Measurements from ENCODE around the gene PKNOX2. TPM values are rescaled to one million over a fixed set of nuclear protein-coding genes. Genes with fewer than 3 reads are reported as not detected.

Gene PKNOX2
- polyA plus RNA-seq, 2 of the 4 experiments (the other 2 are of a cell fraction): not detected

DNA sequence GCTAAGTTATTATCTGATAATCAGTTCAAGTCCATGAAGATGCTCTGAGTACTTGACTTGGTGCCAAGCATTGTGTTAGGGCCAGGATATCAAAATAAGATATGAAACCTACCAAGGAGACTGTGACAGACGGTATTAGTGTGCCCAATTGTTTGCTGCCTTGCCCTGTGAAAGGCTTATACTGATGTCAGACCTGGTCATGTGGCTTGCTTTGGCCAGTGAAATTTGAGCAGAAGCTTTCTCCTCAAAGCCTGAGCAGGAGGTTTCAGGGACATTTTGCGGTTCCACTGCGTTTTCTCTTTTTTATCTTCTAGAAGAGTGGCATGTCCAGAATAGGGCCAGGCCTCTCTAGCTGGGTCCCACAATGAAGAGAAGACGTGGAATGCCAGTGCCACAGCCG, 15.8 kb upstream of the PKNOX2 start:
- WGBS (ENCODE audit: missing lambda C conversion rate): 38% methylated on average over 5 of the region's 5 CpGs
- H3K4me1 ChIP-seq: no peaks in the 10 kb centered on the region

DNA sequence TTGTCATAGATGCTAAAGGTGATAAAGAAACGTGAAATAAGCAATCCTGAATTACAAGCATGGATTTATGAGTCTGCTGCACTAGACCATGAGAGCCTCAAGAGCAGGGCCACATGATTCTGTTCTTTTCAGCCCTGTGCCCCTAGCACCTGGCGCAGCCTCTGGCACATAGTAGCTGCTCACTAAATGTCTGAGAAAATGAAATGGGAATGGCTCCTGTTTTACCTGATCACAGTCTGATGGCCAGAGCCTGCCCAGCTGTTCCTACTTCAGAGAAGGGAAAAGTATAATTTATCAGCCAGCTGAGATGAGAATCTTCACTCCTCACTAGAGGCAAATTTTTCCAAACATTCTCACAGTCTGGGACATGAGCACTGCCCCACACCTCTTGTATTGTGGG, 10.7 kb upstream of the PKNOX2 start:
- TF ChIP-seq ZSCAN20 (CRISPR knock-in tag; IDR thresholded peaks at IDR 0.05) (no peak), BHLHE40 (IDR thresholded peaks at IDR 0.05; ENCODE audit: low read depth, low read length) (no peak), HOXB13 (CRISPR knock-in tag; IDR thresholded peaks at IDR 0.05; ENCODE audit: low read depth) (no peak), CHD4 (IDR thresholded peaks at IDR 0.05; ENCODE audit: borderline replicate concordance) (no peak), HEYL (CRISPR knock-in tag; IDR thresholded peaks at IDR 0.05) (no peak), PHF8 (IDR thresholded peaks at IDR 0.05; ENCODE audit: borderline replicate concordance, low read depth) (no peak), RNF2 (IDR thresholded peaks at IDR 0.05; ENCODE audit: borderline replicate concordance, low read depth) (no peak), NPAS2 (CRISPR knock-in tag; IDR thresholded peaks at IDR 0.05; ENCODE audit: borderline replicate concordance) (no peak), EHMT2 (IDR thresholded peaks at IDR 0.05; ENCODE audit: low read depth) (no peak), POLR2AphosphoS2 (conservative IDR thresholded peaks at IDR 0.05; ENCODE audit: low read length) (no peak), CHD2 (IDR thresholded peaks at IDR 0.05; ENCODE audit: low read length, partially characterized antibody) (no peak), MYC (IDR thresholded peaks at IDR 0.05; ENCODE audit: borderline replicate concordance, low read length) (no peak), EHF (CRISPR knock-in tag; IDR thresholded peaks at IDR 0.05) (no peak), TP53 (CRISPR knock-in tag; IDR thresholded peaks at IDR 0.05) (no peak), RAD21 (conservative IDR thresholded peaks at IDR 0.05 in 1 of 2, IDR thresholded peaks at IDR 0.05 in 1 of 2) (no peak), ZNF302 (CRISPR knock-in tag; IDR thresholded peaks at IDR 0.05) (no peak)
- TF ChIP-seq, protein P1, sequence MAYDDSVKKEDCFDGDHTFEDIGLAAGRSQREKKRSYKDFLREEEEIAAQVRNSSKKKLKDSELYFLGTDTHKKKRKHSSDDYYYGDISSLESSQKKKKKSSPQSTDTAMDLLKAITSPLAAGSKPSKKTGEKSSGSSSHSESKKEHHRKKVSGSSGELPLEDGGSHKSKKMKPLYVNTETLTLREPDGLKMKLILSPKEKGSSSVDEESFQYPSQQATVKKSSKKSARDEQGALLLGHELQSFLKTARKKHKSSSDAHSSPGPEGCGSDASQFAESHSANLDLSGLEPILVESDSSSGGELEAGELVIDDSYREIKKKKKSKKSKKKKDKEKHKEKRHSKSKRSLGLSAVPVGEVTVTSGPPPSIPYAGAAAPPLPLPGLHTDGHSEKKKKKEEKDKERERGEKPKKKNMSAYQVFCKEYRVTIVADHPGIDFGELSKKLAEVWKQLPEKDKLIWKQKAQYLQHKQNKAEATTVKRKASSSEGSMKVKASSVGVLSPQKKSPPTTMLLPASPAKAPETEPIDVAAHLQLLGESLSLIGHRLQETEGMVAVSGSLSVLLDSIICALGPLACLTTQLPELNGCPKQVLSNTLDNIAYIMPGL (CRISPR knock-in tag; IDR thresholded peaks at IDR 0.05; ENCODE audit: borderline replicate concordance): no peak
- TF ChIP-seq, protein P2, sequence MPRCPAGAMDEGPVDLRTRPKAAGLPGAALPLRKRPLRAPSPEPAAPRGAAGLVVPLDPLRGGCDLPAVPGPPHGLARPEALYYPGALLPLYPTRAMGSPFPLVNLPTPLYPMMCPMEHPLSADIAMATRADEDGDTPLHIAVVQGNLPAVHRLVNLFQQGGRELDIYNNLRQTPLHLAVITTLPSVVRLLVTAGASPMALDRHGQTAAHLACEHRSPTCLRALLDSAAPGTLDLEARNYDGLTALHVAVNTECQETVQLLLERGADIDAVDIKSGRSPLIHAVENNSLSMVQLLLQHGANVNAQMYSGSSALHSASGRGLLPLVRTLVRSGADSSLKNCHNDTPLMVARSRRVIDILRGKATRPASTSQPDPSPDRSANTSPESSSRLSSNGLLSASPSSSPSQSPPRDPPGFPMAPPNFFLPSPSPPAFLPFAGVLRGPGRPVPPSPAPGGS (IDR thresholded peaks at IDR 0.05): no peak
- TF ChIP-seq, protein P3, sequence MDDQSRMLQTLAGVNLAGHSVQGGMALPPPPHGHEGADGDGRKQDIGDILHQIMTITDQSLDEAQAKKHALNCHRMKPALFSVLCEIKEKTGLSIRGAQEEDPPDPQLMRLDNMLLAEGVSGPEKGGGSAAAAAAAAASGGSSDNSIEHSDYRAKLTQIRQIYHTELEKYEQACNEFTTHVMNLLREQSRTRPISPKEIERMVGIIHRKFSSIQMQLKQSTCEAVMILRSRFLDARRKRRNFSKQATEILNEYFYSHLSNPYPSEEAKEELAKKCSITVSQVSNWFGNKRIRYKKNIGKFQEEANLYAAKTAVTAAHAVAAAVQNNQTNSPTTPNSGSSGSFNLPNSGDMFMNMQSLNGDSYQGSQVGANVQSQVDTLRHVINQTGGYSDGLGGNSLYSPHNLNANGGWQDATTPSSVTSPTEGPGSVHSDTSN (IDR thresholded peaks at IDR 0.05): no peak
- Histone ChIP-seq H3K4me2 (no peak overlapping the region), H3K27ac (no peak overlapping the region), H3K4me1 (no peaks in the 10 kb centered on the region), H3K9me3 (no peaks in the 10 kb centered on the region), H3K4me3 (no peak overlapping the region)
- CTCF ChIA-PET: interaction anchor here (0.6 to 1.9 kb wide), 2 partner anchors 11 to 486 kb away, joined by 3 to 9 read pairs; no protein-coding TSS in a partner anchor
- no peak for ATAC-seq
- FAIRE-seq: no peak
- 31% methylated on average over 2 of the region's 2 CpGs for WGBS (ENCODE audit: missing lambda C conversion rate)
- DNase-seq (ENCODE audit: low read depth in 1 of 2, low spot score in 1 of 2): no peak
- POLR2A ChIA-PET: interaction anchor here (0.6 kb wide), 1 partner anchor 545 kb away, joined by 6 read pairs; no protein-coding TSS in a partner anchor

More for the DNA sequence above, 15.8 kb upstream of the PKNOX2 start:
- ChIA-PET CTCF (interaction anchor here (0.9 to 1.3 kb wide), 2 partner anchors 24 to 323 kb away, joined by 3 read pairs; no protein-coding TSS in a partner anchor), POLR2A (no interaction called here)
- TF ChIP-seq, protein P4, sequence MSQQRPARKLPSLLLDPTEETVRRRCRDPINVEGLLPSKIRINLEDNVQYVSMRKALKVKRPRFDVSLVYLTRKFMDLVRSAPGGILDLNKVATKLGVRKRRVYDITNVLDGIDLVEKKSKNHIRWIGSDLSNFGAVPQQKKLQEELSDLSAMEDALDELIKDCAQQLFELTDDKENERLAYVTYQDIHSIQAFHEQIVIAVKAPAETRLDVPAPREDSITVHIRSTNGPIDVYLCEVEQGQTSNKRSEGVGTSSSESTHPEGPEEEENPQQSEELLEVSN (IDR thresholded peaks at IDR 0.05; ENCODE audit: borderline replicate concordance, low read depth): no peak
- TF ChIP-seq, protein P3 (IDR thresholded peaks at IDR 0.05): no peak
- TF ChIP-seq, protein P5, sequence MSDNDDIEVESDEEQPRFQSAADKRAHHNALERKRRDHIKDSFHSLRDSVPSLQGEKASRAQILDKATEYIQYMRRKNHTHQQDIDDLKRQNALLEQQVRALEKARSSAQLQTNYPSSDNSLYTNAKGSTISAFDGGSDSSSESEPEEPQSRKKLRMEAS (IDR thresholded peaks at IDR 0.05): no peak
- TF ChIP-seq HOXB5 (CRISPR knock-in tag; IDR thresholded peaks at IDR 0.05) (no peak), ZC3H11A (IDR thresholded peaks at IDR 0.05) (no peak), MAFK (IDR thresholded peaks at IDR 0.05; ENCODE audit: partially characterized antibody) (no peak), EHMT2 (IDR thresholded peaks at IDR 0.05; ENCODE audit: low read depth) (no peak), CHD4 (IDR thresholded peaks at IDR 0.05; ENCODE audit: borderline replicate concordance) (no peak), HDAC2 (IDR thresholded peaks at IDR 0.05) (no peak), EP300 (IDR thresholded peaks at IDR 0.05) (no peak), BHLHE40 (IDR thresholded peaks at IDR 0.05; ENCODE audit: low read depth, low read length) (no peak), HOXA7 (CRISPR knock-in tag; IDR thresholded peaks at IDR 0.05) (no peak), JUNB (IDR thresholded peaks at IDR 0.05) (no peak), ZNF302 (CRISPR knock-in tag; IDR thresholded peaks at IDR 0.05) (no peak)
- TF ChIP-seq, protein P6, sequence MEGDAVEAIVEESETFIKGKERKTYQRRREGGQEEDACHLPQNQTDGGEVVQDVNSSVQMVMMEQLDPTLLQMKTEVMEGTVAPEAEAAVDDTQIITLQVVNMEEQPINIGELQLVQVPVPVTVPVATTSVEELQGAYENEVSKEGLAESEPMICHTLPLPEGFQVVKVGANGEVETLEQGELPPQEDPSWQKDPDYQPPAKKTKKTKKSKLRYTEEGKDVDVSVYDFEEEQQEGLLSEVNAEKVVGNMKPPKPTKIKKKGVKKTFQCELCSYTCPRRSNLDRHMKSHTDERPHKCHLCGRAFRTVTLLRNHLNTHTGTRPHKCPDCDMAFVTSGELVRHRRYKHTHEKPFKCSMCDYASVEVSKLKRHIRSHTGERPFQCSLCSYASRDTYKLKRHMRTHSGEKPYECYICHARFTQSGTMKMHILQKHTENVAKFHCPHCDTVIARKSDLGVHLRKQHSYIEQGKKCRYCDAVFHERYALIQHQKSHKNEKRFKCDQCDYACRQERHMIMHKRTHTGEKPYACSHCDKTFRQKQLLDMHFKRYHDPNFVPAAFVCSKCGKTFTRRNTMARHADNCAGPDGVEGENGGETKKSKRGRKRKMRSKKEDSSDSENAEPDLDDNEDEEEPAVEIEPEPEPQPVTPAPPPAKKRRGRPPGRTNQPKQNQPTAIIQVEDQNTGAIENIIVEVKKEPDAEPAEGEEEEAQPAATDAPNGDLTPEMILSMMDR (IDR thresholded peaks at IDR 0.05): no peak
- ATAC-seq (no peak), FAIRE-seq (no peak), DNase-seq (ENCODE audit: low read depth in 1 of 2, low spot score in 1 of 2) (no peak)
- Histone ChIP-seq H3K27ac (no peak overlapping the region), H3K4me3 (no peak overlapping the region), H3K9me3 (no peaks in the 10 kb centered on the region), H3K4me2 (no peak overlapping the region)

All from A549 (cell line).